GM19372 (cell line): Measurements from ENCODE around the gene DPYD.

Experiments
- ATAC-seq: cut with Tn5 transposase; IDR thresholded peaks from one replicate; pipeline ENCODE4 v1.9.1; 2021; ENCODE audit warnings: mild to moderate bottlenecking, low read depth, moderate library complexity; ENCODE audit not compliant: unreplicated experiment

DPYD gene

DNA sequence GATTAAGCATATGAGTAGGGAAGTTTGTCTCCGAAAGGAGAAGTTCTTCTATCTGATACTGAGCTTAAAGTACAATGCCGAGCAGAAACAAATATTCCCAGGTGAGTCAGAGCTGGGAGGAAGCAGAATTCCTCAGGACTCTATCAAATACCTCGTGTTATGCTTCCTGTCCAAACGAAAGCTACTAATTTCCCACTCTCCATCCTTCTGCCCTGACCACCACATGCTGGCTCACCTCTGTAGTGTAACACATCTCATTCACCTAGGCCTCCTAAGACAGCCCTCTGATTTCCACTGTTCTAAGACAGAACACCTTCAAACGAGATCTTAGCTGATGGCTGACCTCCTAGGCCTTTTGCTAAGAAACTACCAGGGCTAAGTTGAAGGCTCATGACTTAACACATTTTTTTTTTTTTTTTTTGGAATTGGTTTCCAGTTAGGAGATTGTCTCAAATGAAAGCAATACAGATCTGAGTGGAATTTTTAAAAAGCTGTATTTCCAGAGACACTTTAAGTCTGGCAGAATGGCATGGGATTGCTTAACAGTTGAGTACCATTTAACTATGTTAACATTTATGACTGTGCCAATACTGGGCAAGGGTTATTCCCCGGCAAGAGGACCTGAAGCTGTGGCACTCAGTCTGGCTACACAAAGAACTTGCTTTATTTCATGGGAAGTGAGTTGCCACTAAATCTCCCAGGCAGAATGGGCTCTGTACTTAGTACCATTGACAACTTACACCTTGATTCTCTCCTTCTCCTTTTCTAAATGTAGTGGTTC is 583.4 kb downstream of the DPYD start:
- ATAC-seq: no peak

DNA sequence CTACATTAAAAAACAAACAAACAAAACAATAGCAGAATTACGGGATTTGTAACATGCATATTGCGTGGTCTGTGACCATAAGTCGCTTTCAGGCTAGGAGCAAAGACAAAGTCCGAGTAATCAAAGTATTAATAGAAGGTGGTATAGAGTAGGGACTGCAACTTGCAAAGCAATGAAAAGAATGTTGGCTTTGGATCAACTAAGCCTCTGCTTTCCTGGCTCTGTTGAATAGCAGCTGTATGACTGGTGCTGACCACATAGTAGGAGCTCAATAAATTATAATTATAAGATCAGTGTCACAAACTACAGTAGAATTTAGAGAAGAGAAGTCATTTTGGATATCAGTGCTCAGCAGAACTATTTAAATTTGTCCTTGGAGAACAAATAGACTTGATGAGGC is 586.4 kb downstream of the DPYD start:
- ATAC-seq: no peak

DNA sequence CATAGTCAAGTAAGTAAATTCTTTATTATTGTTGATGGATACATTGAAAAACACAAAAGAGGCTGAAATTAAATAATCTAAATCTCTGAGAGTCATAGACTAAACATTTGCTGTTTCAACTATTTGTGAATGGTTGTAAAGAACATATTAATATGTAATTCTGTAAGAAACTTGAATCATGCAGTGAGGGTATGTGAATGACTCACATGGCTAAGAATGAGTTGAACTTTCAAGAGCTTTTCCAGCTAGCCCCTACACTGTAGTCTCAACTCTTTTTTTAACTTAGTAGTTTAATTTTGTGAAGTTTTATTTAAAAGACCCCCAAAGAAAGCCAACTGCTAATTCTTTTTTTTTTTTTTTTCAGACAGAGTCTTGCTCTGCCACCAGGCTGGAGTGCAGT is 588.1 kb downstream of the DPYD start:
- ATAC-seq: no peak

DNA sequence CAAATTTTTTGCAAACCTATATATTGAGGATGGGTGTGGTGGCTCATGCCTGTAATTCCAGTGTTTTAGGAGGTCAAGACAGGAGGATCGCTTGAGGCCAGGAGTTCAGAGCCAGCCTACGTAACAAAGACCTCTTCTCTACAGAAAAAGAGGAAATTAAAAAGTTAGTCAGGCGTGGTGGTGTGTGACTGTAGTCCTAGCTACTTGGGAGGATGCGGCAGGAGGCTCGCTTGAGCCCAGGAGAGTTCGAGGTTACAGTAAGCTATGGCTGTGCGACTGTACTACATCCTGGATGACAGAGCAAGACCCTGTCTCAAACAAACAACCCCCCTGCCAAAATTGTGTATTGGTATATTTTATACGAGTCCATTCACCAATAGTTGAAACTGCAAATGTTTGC is 589.7 kb downstream of the DPYD start:
- no peak for ATAC-seq

DNA sequence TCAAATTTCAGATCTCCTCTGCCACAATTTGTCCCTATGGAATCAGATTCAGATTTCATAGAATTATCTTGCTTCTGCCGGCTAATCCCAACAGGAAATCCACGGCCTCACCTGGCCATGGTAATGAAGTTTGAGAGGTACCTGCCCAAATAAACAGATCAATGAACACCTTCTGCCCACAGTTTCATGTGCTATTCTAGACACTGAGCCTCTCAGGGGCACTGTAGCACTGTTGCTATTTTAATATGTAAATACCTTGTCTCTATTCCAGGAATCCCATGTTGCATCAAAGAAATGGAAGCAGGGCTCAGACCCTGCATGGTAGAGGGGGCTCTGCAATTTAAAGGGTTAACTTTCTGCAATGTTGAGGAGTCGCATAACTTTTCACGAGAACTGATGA is 606.1 kb downstream of the DPYD start:
- no peak for ATAC-seq

DNA sequence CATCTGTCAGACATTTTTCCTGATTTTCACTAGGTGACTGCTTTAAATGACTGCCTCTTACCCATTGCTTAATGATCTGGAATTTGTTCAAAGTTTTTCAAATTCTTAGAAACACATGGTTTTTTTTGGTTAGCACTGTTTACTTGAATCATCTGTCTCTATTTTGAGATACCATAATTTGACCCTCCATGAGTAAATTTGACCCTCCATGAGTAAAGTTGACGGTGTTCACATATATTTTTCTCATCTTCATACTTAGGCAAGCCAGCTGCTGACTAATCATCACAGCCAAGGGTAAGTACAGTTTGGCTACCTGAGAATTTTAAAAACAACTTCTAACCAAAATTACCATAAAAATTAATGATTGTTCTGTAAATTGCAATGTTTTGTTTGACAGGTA is 612.7 kb downstream of the DPYD start:
- ATAC-seq: no peak

DNA sequence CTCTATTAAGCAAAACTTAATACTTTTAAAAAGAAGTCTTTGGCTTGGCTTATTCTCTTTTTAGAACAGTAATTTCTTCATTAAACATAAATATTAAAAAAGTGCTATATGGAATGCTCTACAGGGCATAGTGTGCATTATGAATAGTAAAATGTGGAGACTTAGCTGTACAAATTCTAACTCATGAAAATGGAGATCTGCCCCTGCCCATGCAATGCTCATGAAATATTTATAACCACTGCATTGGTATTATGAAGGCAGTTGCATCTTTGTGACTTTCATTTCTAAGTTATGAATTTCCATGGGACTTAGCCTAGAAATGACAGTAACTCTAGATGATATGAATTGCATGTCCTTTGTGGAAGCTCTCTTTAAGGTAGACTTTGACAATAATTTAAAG is 613.3 kb downstream of the DPYD start:
- ATAC-seq: no peak

DNA sequence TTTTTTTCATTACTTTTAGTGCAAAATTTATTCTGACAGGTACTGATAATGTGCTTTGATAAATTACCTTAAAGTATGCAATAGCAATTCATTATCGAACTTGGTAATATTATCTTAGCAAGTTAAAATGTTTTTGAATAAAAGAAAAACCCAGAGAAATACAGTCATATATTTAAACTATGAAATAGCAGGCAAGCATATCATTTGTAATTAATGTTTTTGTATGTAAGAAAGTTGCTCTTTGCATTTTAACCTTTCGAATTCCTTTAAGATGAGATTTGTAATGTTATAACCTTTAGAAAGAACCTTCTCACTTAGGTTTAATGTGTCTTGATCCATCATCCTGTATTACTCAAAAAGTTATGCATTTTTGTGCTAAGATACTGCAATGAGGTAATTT is 613.7 kb downstream of the DPYD start:
- ATAC-seq: no peak

DNA sequence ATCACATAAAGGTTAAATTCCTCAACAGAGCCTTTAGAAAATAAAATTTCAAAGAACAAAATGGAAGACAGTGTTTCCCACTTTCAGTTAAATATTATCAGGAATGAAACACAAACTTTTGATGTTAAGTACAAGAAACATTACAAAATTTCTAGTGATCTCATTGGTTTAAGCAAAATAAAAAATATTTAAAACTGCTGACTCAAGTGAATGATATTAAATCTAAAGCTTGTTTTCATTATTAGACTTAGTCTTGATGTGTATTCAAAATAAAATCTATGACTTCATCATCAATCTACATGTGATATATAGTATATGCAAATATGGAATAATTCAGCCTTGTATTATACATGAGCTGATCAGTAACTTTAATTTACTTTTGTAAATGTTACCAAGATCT is 614.3 kb downstream of the DPYD start:
- ATAC-seq: no peak

DNA sequence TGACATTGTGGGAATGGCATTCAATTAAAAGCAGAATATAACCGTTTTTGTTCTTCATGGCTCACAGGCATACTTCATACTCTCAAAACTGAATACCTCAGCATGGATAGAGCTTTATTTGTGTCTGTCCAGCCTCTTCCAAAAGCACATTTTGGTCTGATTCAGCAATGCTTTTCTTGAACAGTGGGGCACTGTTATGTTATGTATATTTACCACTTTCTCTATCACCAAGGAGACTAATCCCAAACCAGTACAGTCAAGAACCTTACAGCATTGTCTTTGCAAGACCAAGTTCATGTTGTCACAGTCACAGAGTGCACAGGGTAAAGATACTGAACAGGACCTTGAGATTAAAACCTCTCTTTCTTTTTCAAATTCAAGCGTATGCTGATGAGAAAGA is 616.5 kb downstream of the DPYD start:
- ATAC-seq: no peak

DNA sequence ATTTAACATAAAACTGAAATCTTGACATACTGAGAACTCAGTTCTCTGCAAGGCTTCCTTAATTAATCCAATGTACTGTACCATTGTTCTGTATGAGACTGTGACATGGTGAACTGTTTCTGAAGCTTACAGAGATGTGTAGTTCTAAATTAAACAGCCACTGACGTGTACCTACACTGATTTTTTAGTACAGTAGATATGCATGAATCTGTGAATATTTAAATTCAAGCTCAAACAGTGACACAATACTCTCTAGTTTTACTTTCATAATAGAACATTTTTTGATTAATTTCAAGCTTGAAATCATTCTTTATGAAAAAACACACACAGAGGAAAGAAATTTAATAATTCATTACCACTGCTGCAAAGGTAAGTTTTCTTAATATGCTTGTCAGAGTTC is 621.9 kb downstream of the DPYD start:
- no peak for ATAC-seq

DNA sequence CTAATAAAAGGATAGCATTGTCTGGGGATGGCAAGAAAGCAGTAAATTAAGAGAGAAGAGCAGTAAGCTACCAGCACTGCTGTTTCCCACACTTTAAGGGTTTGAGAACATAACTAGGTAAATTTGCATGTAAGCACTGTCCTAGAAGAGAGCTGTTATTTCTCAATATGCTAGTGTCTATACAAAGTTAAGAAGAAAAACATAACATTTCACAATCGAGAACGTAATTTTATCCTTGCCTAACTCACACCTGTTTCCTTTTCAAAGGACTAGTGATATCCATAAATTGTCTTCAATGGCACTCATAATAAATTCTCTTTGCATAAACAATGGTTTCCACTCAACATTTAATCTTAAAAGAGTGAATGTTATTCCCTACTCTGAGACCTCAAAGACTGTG is 623.2 kb downstream of the DPYD start:
- ATAC-seq: no peak

DNA sequence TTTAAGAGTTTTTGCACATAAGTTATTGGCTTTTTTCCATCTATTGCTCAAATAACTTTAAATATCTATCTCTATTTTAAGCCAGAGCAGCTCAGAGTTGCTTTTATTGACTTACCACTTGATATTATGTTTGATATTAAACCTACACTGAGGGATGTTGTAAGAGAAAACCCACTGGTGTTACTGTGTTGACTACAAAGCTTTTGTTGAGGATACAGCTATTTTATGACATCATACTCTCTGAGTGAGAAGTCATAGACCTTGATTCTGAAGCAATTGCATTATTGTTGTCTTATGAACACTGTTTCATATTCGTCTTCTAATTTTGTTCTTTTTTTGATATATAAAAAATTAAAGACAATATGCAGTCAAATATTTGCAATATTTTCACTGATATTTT is 638.9 kb downstream of the DPYD start:
- no peak for ATAC-seq

DNA sequence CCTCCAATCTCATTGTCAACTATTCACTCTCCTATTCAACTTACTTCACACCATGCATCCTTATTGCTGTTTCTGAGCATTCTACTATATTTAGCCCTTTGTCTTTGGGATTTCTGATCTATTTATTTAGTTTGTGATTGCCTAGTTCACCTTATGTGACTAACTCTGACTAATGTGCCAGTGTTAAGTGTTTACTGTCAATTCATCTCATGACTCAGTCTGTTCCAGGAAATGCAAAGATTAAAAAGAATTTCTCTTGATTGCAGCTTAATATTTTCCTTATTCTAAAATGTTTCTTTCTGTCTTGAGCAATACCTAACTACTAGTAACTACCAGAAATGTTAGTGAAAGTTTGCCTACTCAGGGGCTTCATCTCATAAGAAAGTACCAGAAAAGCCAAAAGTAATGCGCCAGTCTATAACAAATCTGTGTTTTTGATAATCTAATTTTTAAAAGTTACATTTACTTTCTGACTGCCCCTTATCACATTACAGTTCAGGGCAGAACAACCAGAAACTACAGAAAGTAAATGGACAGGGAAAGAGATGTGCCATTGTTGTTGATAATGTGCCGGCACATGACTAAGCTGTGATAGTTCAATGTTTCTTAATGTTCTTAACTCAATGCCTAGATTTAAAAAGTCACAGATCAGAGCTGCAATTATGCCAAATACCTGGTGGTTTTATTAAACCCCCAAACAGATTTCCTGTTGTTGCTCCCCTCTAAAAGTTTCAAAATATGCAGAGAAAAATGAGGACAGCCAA is 642.8 kb downstream of the DPYD start:
- no peak for ATAC-seq

DNA sequence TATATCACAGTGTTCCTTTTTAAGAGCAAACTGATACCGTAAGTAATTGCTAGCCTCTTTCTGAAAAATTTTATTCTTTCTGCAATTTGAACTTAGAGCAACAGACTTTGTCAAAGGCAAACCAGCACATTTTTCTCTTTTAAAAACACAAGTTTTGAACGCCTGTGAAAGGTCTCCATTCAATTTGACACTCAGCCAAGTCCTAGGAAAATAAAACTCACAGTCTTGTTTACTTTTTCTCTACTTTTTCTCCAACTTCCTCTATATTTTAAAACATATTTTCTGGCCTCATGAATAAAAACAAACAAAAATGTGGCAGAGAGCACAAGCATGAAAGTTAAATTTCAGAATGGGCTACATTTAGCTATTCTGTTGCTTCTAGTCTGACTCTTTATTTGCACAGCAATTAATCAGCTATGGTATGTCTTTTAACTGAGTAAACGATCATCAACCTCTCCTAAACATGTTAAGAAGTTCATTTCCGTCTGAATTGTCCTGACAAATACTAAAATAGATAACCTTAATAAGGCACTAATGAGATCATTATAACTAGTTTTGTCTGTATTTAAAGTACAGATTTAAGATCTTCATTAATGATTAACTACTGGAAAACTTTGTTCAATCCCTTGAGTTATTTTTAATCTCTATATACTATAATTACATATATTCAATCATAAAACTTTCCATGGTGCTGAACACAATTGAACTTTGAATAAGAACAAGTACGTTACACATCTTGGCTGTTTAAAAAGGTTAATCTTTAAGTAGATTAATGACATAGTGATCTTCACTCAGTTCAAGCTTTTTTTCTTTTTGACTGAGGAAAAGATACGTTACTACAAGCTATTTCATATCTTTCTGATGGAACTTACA is 648.7 kb downstream of the DPYD start:
- ATAC-seq: no peak

DNA sequence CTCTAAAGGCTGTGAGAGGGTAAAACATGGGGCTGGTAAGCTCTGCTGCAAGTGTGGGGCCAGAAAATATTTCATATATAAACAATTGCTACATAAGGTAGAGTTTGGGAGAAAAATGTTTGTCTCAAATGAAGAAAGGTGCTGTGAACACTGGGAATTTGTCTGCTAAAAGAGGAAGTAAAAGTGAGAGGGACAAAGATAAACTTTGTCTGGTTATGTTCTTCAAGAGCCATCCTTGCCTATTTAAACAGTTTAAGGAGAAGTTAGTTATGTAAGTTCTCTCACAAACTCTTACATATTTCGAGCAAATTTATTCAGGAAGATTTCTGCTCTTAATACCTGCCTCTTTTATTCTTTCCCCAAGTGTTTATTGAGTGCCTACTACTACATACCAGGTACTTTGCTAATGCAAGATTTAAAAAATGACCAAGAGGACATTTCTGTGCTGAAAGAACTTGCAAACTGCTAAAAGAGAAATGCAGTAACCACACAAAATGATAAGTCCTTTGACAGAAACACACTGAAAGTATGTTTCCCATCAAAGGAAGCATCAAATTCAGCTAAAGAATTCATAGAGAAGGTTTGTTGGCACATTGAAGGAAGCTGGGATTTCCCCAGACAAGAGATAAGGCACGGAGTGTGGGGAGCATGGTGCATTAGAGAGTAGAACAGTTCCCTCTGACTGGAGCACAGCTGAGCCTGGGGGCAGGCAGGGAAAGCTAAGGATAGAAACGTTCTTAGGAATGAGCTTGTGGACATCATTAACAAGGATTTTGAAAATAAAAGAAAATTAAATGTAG is 650.1 kb downstream of the DPYD start:
- ATAC-seq: no peak

DNA sequence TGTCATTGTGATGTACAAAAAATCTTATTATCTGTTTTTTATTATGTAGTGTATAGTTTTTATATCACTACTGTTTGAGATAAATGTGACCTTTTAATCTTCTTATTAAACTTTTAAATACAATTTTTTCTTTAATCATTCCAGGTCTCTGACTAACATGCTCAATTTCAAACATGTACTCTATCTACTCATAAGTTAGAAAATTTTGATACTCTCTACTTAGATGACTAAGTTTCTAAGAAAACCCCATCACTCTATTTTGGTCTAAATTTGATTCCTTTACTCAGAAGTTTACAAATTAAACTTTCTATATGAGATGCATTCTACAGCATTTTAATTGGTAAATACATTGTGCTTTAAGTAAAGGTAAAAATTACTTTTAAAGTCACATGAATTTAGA is 655.2 kb downstream of the DPYD start:
- no peak for ATAC-seq

DNA sequence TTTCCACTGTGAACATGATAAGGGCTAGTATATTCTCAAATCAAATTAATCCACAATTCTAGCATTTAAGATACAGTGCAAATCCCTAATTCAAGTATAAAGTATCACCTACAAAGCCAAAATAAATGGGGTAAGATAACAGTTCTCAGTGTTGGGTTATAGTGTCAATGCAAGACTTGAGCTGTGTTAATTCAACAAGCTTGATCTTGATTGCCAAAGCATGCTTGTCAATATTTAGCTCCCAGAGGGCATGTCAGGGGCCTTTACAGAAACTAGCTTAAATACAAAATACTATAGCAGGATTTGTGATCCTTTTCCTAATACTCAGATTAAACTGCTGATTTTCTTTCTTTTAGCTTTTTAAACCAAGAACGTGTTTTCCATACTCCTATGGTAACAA is 658.0 kb downstream of the DPYD start:
- ATAC-seq: no peak

DNA sequence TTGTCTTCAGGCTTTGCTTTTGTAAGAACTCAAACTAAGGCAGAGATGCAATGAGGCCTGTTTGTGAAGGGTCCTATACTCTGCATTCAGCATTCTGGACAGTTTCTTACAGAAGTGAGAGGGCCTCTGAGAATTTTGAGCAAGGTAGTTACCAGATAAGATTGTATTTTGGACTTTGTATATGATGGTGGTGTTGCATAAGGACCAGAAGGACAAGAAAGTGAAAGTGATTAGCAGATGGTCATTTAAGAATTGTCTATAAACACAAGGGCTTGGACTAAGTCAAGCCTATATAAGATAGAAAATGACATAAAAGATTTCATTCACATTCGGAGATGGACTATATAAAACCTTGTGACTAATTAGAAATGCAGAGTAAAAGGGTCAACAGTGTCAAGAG is 662.2 kb downstream of the DPYD start:
- no peak for ATAC-seq

DNA sequence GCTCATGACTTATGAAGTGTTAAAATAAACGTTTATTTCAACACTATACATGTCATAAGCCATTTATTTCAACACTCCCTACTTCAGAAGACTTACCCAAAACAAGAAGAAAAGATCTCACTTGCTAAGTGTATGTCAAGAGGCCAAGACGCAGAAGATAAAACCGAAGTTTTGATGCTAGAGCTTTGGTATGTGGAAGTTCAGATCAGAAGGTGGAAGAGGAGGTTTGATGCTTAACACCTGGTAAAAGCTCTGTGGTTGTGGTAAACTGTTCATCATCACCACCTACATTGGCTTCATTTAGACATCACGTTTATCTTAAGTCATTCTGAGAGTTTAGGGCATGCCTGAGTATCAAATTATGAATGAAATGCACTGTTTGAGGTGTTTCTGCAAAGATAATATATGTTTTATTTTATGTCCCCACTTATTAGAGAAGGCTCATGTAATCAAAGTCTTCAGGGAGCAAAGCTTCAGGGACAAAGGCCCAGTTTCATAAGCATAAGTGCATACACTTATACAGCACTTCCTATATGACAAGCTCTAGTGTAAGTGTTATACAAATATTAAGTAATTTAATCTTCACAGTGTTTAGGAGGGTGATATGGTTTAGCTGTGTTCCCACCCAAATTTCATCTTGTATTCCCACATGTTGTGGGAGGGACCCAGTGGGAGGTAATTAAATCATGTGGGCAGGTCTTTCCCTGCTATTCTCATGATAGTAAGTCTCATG is 665.9 kb downstream of the DPYD start:
- ATAC-seq: no peak
